AG09319 (cell line): Measurements from ENCODE around the gene NDUFS3.

Experiments used
- DNase-seq: peaks from one replicate; pipeline ENCODE4 v3.0.0-alpha.2; 2010; ENCODE audit warnings: low read depth; ENCODE audit errors: extremely low read depth
- TF ChIP-seq, protein P1 (sequence below): IDR thresholded peaks from 2 replicates; pipeline ENCODE4 v1.5.1; 2011; ENCODE audit warnings: low read depth, mild to moderate bottlenecking, inconsistent platforms, low read length, moderate library complexity

NDUFS3 gene

DNA sequence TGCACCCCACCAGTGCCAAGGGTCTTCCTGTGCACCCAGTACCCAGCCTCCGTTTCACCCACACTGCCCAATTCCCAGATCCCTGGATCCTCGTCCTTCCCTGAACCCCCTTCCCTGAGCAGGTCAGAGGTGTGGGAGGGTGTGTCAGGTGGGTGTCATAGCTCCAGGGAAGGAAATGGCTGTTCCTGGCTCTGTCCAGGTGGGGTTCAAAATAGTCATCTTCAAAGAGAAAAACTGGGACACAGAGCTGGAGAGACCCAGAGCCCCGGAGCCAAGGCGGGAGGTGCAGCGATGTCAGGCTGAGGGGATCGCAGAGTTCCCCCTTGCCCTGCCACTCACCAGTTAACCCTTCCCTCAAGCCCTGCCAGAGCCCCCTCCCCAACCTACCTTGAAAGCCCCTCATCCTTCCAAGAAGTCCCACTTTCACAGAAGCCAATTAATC is 14.6 kb downstream of the NDUFS3 start:
- no peak for DNase-seq
- TF ChIP-seq, protein P1, sequence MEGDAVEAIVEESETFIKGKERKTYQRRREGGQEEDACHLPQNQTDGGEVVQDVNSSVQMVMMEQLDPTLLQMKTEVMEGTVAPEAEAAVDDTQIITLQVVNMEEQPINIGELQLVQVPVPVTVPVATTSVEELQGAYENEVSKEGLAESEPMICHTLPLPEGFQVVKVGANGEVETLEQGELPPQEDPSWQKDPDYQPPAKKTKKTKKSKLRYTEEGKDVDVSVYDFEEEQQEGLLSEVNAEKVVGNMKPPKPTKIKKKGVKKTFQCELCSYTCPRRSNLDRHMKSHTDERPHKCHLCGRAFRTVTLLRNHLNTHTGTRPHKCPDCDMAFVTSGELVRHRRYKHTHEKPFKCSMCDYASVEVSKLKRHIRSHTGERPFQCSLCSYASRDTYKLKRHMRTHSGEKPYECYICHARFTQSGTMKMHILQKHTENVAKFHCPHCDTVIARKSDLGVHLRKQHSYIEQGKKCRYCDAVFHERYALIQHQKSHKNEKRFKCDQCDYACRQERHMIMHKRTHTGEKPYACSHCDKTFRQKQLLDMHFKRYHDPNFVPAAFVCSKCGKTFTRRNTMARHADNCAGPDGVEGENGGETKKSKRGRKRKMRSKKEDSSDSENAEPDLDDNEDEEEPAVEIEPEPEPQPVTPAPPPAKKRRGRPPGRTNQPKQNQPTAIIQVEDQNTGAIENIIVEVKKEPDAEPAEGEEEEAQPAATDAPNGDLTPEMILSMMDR: no peak

DNA sequence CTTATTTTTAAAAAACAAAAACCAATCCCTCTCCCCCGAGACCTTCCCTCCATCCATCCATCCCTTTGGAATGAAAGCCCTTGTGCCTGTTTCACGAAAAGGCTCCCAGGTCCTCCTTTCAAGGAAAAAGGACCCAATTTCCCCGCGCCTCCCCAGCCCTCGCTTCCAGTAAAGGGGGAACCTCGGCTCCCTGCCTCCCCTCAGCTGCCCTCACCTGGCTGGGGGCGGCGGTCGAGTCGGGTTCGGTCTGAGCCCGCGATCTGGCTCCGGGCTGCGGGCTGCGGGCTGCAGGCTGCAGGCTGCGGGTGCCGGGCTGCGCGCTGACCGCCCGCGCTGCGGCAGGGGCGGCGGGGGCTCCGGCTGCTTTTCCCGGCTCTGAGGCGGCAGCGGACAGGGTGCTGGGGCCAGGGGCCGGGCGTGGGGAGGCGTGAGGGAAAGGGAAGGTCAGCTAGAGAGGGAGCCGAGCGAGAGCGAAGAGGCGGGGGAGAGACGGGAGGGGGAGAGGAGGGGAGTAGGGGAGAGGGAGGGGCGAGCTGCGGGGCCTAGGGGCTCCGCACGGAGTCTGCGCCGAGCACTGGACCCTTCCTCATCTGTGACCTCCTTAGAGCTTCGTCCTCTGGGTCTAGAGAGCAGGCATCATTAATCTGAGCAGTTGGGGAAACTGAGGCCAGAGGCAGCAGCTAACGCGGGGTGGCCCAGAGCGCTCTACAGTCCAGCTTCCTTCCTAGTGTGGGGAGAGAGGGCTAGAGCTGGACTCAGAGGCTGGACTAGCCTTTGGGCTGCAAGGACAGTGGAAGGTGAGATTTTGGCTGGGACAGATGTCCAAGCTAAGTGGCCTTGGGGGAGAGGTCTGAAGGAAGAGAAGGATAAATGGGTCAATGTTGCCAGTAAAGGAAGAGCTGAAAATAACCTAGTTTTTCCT is 15.3 kb downstream of the NDUFS3 start, which contains the start of gene C1QTNF4:
Gene C1QTNF4 (minus strand): TSS at position 478 of the 922 bp plus-strand sequence. CDS start 3,601 bp downstream, outside the sequence.
- TF ChIP-seq, protein P1: no peak
- no peak for DNase-seq

DNA sequence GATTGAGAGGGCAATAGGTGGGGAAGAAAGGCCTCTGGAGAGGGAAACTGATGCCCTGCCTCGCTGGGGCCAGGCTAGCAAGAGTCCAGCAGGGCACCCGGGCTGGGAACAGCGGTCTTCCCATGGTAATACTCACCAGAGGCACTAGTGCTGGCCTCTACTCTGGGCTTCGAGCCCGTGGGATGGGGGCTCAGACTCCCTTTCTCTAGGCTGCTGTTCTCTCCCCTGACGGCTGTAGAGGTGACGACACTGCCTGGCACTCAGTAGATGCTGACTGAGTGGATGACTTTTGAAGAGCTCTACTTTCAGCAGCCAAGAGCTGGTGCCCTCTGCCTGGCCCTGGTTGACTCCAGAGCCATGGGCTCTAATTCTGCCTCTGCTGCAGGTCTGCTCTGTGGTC is 16.2 kb downstream of the NDUFS3 start:
- TF ChIP-seq, protein P1: no peak
- no peak for DNase-seq

DNA sequence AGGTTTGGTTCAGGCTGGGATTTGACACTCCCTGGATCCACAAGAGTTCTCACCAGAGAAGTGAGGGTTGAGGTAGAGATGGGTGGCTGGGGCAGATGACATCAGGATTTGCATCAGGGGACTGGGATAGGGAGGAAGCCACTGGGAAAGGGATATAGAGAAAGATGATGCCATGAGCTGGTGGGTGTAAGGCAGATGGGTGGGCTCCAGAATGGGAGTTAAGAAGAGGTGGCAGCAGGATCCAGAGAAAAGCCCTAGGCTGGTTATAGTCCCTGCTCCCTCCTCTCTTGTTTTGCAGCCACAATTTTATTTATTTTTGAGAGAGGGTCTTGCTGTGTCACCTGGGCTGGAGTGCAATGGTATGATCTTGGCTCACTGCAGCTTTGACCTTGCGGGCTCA is 17.1 kb downstream of the NDUFS3 start:
- no peak for DNase-seq
- TF ChIP-seq, protein P1: no peak

DNA sequence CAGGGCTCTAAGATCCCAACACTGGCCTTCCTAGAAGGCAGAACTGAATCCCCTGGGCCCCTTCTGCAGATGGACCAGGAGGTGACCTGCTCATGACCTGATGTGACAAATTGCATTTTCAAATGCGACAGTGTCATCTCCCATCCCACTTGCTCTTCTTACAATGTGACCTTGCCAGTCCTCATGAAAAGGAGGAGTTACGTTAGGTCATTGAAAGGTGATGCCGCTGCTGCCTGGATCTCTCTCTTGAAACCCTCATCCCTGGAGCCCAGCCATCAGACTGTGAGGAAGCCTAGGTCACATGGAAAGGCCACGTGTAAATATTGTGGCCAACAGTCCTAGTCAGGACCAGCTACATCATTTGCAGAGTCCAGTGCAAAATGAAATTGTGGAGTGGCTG is 21.0 kb downstream of the NDUFS3 start:
- no peak for DNase-seq
- TF ChIP-seq, protein P1: no peak

DNA sequence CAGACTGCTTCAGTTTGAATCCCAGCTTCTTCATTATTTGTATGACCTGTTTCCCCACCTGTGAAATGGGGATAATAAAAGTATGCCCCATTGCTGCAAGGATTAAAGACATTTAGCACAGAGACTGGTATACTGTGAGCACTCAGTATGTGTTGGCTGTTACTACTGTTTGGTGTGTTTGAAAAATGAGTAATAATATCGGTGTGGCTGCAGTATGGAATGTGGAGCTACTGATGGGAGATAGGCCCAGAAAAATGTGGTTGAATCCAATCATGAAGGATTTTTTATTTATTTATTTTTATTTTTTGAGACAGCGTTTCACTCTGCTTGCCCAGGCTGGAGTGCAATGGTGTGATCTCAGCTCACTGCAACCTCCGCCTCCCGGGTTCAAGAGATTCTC is 24.4 kb downstream of the NDUFS3 start:
- TF ChIP-seq, protein P1: no peak
- DNase-seq: no peak

DNA sequence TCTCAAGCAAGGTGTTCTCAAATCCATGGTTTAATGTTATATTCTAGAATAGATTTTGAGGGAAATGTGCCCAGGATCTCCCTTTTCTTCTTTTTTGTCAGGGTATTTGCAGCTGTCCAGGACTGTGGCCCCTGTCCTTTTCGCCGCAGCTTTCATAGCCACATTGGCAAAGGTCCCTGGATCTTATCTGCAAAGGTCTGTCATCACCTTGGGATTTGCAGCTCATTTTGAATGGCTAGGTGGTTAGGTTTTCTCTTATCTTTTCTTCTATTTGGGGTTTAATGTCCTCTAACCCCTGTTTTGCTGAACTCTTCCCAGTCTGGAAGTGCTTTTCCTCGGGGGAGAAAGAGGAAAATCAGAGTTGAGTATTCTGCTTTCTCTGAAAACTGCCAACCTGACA is 27.0 kb downstream of the NDUFS3 start:
- TF ChIP-seq, protein P1: no peak
- no peak for DNase-seq
